ENCODE data around the gene IBTK. TPM values are rescaled to one million over a fixed set of nuclear protein-coding genes. Genes with fewer than 3 reads are reported as not detected.
"Not testable (repeated sequence)": the region's sequence is repeated elsewhere in the genome, so short reads cannot be mapped to it uniquely, and the experiment has no call there.

Gene IBTK
- 34.7 TPM for polyA plus RNA-seq (2013, experiment 1 of 2; ENCODE audit: insufficient read length)
- 32.9 TPM for polyA plus RNA-seq (2013, experiment 2 of 2; ENCODE audit: insufficient read length)

GRCh38 chr6:82247505-82248272, at the start of gene IBTK:
IBTK (minus strand) TSS chr6:82247744; CDS start chr6:82240486, 7,258 bp downstream.
- peak; percentile 93 for DNase-seq

DNA sequence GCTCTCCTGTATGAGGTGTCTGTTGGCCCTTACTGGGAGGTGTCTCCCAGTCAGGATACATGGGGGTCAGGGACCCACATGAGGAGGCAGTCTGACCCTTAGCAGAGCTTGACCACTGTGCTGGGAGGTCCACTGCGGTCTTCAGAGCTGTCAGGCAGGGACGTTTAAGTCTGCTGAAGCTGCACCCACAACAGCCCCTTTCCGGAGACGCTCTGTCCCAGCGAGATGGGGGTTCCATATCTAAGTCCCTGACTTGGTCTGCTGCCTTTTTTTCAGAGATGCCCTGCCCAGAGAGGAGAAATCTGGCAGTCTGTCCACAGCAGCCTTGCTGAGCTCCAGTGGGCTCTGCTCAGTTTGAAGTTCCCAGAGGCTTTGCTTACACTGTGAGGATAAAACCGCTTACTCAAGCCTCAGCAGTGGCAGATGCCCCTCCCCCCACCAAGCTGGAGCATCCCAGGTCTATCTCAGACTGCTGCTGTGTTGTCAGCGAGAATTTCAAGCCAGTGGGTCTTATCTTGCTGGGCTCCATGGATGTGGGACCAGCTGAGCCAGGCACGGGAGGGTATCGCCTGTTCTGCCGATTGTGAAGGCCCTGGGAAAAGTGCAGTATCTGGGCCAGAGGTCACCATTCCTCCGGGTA, 36.3 kb upstream of the IBTK start:
- no peak for DNase-seq

DNA sequence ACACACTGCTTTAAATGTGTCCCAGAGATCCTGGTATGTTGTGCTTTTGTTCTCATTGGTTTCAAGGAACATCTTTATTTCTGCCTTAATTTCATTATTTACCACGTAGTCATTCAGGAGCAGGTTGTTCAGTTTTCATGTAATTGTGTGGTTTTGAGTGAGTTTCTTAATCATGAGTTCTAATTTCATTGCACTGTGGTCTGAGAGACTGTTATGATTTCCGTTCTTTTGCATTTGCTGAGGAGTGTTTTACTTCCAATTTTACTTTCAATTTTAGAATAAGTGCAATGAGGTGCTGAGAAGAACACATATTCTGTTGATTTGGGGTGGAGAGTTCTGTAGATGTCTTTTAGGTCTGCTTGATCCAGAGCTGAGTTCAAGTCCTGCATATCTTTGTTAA, 34.0 kb upstream of the IBTK start:
- not testable (repeated sequence) for DNase-seq

DNA sequence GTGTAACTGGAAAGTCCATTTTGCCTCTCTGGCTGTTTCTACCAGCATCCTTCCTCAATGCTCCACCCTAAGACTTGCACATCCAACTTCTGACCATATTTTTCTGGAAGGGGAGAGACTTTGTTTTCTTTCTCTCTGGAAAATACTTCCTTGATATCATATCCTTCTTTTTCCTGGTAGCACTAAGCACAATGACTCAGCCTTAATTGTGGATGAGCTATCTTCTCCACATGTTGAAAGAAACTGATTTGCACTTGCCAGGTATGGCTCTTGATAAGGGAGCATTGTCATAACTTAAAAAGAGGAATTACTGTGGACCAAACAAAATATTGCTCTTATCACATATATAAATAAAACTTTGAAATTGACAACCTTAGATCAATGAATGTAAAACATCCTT, 30.1 kb upstream of the IBTK start:
- DNase-seq: no peak

DNA sequence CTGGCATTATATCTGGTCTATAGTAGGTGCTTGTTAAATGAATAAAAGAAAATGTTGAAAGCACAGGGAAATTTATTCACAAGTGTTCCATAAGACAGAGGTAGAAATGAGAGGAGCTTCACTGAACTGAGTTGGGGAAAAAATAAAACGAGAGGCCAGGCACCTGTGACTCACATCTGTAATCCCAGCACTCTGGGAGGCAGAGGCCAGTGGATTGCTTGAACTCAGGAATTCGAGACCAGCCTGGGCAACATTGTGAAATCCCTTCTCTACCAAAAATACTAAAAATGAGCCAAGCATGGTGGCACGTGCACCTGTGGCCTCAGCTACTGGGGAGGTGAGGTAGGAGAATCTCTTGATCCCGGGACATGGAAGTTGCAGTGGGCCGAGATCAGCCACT, 28.1 kb upstream of the IBTK start:
- DNase-seq: no peak

DNA sequence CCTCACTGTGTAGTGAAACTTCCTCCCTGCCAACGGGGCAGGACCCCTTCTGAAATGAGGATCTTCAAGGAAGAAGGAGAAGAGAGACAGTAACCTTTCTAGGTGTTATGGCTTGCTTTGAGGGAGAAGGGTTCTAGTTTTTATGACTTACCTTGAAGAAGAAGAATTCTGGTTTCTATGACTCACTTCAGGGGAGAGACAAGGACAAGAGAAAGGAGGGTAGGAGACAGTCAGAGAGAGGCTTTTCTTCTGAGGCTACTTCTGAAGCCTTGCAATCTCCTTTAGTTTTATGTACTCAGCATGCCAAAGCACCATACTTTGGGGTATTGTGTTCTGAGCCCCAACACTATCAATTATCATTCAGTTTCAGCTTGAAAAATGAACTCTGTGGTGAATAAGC, 25.8 kb upstream of the IBTK start:
- DNase-seq: no peak

- peak; percentile 52 for DNase-seq
These were observed 23.5 kb upstream of the IBTK start for GRCh38 chr6:82270881-82271635.

DNA sequence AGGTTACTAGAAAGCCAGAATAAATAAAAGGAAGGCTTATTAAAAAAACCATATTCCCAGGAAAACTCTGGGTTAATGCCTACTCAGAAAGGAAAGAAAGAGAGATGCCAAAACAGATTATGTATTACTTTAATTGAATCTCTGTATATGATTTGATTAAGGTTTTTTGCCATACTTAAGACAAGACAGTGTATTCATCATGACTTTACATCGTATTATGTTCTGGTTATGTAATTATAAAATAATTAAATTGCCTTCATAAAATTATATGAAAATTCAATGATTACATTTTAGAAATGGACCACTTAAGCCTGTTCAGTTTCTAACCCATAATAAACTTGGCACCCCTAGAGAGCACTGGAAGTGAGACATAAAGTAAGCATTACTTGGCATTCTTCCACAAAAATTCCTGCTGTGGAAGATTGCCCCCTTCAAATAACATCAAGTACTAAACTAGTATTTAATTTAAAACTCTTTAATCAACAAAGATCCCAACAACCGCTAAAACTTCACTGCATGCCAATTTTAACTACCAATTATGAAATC, 20.8 kb upstream of the IBTK start:
- DNase-seq: peak; percentile 24

GRCh38 chr6:82264824-82265223, 17.3 kb upstream of the IBTK start:
- DNase-seq: no peak

DNA sequence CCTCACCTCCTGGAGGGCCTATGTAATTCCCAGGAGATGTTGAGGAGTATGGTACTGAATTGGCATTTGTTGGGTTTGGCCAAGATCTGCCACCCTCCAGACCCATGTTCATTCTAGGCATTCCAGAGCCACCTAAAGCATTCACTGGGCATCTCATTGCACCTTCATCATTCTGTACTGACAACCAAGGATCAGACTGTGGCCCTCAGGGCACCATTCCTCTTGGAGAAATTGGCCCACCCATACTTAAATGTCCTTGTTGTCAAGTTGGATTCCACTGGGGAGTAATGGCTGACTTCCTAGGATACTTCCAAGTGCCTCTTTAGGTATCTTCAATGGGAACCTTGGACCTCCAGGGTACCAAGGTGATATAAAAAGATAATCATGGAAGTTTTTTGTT, 16.8 kb upstream of the IBTK start:
- DNase-seq: no peak

GRCh38 chr6:82263916-82264315, 16.4 kb upstream of the IBTK start:
- no peak for DNase-seq

- DNase-seq: no peak
These were observed 13.6 kb upstream of the IBTK start for GRCh38 chr6:82260997-82261732.

DNA sequence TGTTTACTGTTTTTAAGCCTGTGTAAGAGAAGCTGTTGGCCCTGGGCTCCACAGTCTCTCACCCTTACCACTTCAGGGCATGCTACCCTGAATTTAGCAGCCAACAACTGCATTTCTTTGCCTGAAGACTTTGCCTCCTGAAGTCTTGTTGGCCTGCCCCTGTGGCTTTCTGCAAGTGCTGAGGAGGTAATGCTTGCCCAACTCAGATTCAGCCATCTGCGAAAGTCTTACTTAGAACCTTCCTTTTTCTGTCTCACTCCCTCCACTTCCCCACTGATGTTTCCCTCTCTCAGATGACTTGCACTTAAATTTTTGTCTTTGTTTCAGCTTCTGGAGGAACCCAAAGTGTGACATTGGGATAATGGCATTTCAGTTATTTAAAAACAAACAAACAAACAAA, 11.8 kb upstream of the IBTK start:
- no peak for DNase-seq

GRCh38 chr6:82257088-82257774, 9.7 kb upstream of the IBTK start:
- DNase-seq: no peak

DNA sequence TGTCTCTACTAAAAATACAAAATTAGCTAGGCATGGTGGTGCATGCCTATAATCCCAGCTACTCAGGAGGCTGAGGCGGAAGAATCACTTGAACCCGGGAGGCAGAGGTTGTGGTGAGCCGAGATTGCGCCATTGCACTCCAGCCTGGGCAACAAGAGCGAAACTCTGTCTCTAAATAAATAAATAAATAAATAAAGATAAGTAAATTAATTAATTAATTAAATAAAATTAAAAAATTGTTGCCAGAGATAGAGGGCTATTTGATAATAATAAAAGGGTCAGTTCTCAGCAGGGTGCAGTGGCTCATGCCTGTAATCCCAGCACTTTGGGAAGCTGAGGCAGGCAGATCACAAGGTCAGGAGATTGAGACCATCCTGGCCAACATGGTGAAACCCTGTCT, 7.2 kb upstream of the IBTK start:
- not testable (repeated sequence) for DNase-seq

- DNase-seq: peak; percentile 44
These were observed 4.4 kb upstream of the IBTK start for GRCh38 chr6:82251942-82252341.

- no peak for DNase-seq
These were observed 2.1 kb upstream of the IBTK start for GRCh38 chr6:82249381-82250253.

DNA sequence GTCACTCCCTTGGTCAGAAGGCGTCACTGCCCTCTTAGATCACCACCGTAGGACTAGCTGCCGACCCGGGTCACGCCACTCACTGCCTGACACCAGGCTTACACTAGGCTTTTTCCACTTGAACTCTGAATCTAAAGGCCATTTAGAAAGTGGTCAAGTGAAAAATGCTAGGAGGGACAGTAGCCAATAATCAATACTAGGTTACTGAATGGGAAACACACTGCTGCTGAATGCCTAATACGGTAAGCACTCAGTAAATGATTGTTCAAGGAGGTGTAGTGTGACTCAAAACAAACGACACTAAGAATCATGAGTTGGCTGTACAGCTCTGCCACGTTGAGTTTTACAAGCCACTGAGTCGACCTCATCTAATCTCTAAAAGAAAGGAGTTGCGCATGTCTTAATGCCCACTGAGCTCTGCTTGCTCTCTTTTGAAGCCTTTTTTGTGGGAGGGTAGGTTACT, 760 bp upstream of the IBTK start:
- DNase-seq: peak; percentile 28

DNA sequence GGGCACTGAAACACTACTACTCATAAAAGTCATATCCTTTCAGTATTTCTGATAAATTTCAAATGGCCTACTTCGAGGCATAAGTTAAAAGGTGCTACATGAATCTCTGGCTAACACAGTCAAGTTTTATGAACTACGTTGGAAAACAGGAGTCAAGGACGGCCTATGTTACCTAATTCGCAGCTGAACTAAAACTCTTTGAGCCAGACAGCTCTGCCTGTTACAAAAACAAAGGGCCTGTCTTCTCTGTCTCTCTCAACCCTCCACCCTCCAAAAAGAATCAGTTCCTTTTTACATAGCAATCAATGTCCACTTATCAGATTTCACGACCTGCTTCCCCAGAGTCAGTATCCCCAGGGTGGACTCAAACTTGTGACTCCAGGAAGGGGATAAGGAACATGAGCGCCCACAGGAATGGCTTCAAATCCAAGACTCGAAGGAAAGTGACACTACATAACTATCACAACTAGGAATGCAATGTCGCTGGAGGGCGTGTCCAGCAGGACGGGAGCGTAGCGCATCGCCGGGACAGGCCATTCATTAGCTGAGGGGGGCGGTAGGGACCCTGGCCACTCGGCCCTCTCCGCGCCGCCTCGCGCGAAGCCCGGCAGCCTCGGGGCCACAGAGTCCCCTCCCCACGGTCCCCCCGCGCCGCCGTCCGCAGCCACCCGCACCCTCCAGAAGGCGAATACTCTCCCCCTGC, 591 bp downstream of the IBTK start:
- DNase-seq: peak; percentile 47

DNA sequence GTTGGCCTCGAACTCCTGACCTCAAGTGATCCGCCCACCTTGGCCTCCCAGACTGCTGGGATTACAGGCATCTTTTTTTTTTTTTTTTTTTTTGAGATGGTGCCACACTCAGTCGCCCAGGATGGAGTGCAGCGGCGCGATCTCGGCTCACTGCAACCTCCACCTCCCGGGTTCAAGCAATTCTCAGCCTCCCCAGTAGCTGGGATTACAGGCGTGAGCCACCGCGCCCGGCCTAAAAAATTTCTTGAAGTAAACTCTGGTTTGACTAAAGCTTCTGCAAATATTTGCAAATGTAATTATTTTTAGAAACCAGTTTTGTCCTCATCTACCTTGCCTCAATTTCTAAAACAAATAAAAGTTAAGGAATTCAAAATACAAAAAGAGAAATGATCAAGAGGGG, 1.2 kb downstream of the IBTK start:
- no peak for DNase-seq

All from fibroblast of skin of abdomen (primary cell).